ENCODE data around the gene THOC6.
A peak's percentile ranks its signal among the peaks of the same experiment; 100 is the strongest.

The THOC6 gene

DNA sequence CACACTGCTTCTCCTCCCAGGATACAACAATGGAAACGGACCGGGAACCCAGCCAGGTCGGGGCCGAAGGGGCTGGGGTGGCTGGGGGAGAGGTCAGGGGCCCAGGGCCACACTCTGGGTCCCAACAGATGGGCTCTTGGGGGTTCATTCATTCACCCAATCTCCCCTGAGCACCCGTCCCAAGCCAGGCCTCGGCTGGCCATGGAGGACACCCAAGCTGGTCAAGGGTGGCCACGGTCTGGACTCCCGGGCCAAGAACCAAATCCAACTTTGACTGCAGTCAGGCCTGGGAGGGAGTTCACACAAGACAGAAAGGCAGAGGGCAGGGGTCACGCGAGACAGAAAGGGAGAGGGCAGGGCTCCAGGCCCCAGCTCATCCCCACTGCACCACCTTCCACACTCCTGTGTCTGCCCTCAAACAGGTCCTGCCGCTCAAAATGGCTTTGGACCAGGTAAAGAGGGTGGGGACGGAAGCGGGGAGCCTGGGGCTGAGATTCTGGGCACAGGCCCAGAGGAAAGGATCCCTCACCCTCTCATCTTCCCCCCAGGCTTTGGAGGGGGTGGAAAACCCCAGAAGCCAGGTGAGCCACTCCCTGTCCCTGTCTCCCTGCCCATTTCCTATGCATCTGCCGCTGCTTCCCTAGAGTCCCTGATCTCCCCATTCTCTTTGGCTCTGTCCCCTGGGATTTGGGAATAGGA is 31.3 kb upstream of the THOC6 start:
- no peak for DNase-seq

DNA sequence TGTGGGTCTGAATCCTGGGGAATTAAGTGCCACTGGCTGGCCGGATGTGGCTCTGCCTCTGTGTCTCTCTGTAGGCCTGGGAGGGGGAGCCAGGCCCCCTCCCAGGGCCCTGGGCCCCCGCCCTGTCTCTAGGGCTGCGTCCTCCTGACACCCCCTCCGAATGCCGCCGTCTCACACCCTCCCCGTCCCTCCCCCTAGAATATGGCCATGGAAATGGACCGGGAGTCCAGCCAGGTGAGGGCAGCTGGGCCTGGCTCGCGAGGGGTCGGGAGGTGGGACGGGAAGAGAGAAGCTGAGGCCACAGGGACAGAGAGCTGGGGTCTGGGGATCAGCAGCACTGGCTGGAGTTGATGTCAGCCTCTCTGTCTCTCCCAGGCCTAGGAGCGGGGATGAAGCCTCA is 27.5 kb upstream of the THOC6 start:
- DNase-seq = no peak

DNA sequence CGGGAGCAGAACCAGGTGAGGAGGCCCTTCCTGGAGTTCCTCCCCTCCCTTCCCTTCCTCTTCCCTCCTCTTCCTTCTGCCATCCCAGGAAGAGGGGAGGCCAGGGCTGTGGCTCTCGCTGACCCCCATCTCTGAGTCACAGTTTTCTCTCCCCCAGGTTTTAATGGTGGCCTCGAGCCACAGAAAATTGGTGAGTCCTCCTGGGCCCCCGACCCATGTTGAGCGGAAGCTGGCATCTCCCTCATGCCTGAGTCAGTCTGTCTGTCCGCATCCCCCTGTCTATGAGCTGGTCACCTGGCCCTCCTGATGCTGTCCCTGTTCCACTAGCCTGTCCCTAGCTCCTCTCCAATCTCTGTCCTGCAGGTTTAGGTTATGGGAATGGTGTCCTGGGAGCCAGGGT is 23.9 kb upstream of the THOC6 start:
- no peak for DNase-seq

DNA sequence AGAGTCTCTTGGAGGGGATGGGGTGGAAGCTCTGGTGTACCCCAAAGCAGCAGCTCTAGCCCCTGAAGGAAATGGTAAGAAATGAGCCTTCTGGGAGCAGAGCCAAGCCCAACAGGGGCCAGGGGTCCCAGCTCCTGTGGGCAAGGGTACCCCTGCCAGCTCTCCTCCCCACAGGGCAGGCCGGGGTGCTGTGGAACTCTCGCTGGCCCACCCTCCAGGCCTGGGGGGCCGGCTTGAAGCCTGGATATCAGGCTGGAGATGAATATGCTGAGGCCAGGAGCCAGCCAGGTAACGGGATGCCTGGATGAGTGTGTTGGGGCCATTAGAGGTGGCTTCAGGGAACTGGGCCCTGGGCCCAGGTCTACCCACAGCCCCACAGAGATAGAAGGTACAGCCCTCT is 23.3 kb upstream of the THOC6 start:
- DNase-seq = no peak

DNA sequence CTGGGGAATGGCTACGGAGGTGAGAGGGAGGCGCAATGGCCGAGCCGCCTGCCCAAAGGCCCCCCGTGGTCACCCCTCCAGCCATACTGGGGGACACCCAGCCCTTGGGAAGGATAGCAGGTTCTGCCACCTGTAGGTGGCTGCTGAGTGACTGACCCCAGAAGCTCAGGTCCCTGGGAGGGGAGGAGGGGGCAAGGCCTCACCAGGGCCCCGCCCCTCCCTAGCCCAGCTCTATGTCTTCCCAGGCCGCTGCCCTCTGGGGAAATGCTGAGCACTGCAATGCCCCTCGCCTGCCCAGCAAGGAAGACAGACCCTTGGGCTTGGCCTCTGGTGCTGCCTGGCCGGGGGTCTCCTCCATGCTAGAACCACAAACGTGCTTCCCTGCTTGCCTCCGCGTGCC is 22.5 kb upstream of the THOC6 start:
- DNase-seq = no peak

DNA sequence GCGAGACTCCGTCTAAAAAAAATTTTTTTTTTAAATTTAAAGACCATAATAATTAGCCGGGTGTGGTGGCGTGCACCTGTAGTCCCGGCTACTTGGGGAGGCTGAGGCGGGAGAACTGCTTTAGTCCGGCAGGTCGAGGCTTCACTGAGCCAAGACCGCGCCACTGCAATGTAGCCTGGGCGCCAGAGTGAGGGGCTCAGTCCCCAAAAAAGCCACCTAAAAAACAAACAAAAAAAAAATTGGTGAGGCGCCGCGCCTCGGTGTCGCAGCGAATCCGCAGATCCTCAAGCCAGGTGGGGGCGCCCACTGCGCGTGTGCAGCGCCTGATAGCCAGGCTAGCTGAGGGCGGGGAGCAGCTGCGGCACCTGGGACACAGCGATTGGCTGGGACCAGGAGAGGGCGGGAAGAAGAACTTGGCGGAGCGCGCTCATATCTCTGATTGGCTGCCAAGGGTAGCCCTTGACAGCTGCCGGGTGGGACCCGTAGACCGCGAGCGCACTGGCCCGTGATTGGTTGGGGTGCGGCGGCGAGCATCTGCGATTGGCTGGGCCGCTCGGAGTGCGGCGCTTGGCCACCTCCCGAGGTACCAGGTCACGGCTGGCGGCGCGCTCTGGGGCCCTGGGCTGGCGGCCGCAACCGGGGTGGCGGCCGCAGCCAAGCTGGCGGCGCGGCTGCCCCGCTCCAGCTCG is 20.1 kb upstream of the THOC6 start:
- peak; percentile 85 to 86 for DNase-seq

DNA sequence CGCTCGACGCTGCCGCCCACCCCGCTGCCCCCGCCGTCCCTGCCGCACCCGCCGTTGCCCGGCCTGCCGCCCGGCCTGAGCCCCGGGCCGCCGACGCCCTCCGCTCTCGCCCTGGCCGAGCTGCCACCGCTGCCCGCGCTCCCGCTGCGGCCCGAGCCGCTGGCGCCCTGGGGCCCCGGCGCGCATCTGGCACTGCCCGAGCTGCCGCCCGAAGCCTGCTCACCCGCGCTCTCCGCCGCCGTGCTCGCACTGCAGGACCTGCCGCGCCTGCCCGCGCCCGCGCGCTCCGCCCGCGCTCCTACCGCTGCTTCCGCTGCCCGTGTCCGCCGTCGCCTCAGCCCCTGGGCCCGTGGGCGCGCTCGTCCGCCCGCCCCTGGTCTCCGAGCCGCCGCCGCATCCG is 19.5 kb upstream of the THOC6 start:
- no peak for DNase-seq

DNA sequence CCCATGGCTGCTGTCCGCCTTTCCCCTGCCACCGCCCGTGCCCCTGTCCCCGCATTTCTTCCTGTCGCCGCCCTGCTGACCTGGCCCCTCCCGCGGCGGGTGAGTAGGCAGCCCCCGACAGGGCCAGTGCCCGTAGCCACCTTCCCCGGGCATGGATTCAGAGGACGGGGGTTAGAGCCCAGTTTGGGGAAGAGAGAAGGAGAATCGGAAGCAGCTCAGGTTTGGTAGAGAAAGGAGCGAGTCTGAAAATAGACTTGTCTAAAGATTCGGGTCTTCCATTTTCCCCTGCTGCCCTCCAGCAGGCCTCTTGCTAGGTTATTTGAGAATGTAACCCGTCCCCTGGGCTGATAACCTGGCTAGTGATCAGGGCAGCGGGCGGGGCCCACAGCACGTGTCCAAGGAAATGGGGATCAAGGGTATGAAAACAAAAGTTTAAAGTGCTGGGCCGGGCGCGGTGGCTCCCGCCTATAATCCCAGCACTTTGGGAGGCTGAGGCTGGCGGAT is 19.0 kb upstream of the THOC6 start:
- peak in 1 of 2 experiments; percentile 2 for DNase-seq

DNA sequence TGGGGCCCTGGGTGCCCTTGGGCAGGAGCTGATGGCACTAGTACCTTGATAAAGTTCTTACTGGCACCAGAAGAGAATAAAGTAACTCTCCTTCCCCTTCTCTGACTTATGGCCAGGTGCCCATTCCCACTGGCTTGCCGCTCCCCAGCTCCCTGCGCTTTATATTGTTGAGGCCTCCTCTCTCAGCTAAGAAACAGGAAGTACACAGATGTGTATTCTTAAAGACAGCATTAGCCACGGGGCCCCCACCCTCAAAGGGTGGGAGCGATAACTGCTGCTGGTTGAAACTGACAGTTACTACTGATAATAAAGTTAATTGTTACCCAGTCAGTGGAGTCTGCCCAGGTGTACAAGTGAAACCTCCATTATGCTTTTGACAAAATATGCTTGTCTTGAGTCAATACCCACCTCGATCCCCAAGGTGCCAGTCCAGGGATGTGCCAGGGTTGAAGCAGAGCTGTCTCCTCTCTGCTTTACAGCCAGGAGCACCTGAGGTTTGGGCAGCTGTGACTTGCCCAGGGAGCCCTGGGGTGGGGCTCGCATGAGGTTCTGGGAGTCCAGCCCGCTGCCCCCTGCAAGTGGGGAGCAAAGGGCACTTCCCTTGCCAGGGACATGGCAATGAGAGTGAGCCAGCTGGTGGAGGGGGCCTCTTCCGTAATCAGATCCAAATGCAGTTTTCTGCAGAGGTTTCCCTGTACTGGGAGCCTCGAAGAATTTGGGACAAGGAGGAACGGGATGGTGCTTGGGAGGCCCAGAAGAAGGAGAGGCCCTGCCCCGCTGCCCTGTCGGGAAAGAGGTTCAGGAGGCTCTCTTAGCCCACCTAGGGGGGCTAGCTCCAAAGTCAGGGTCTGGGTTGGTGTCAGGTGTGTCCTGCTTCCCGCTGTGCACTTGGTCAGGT is 16.5 kb upstream of the THOC6 start:
- peak; percentile 27 to 46 for DNase-seq

DNA sequence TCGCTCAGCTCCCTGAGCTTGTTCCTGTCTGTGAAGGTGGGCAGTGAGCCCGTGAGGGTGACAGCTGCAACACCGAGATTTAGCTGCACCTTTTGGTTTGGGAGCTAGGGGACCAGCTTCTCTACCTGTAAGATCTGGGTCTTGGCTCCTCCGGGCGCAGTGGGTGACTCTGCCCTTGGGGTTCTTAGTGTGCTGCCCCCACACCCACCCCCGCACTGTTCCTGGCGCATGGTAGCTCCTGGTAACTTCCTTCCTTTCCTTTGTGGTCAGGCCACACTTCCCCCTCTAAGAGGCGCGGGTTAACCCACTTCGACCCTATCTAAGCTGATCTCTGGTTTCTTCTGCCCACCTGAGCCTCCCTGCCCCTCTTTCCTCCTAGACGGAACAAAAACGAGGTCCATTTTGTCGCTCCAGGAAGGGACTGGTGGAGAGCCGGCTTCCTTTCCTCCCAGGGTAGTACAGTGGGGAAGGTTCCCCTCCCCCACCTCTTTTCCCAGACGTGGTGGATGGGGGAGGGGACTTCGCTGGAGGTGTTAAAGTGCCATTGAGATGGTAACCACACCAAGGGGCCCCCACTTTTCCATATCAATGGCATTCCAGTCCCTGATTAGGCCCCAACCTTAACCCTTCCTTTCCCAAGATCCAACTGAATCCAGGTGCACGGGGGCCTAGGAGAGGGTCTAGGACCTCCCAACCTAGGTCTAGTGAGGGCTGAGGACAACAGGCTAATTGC is 15.7 kb upstream of the THOC6 start:
- peak; percentile 16 to 43 for DNase-seq

DNA sequence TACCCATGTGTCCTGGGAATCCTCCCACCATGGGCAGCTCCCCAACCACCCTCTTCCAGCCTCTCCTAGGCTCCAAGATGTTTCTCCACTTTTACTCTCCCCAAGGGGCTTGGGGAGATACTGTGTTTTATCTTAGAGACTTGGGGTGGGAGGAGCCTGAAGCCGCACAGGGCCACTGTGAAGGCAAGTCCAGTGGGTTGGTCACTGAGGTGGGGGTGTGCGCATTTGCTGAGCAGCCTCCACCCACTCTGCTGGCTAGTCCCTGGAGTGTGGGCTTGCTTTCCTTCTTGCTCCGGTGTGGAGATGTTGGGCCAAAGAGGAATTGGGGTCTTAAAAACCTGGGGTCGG is 15.2 kb upstream of the THOC6 start:
- DNase-seq = no peak

DNA sequence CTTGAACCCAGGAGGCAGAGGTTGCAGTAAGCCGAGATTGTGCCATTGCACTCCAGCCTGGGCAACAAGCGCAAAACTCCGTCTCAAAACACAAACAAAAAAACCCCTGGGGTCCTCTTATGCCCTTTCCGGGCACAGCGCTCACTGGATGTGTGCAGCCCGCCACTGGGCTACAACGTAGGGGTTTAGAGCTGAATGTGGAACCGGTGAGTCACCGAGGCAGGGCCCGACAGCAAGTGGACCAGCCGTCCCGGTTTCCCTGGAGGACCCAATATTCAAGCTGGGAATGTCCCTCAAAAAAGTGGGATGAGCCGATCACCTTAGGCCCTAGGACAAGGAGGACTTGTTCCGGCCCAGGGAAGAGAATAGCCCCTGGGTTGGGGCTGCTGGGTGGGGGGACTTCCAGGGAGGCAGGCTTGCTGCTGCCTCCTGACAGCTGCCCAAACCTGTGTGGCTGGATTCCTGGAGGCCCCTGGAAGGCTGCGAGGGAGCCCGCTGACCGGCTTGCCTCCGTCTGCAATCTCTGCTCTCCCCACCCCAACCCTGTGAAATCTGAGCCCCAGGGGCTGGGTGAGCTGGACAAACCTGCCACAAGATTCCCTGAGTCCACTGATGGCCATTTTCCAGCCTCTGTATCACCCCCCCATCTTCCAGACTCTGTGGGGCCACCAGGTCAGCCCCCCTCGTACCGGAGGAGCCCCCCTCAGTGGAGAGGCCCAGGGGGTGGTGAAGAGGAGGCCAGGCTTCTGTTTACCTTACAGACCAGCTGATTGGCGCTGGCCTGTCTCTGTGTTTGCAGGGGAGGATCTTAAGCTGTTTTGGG is 14.1 kb upstream of the THOC6 start:
- no peak for DNase-seq

DNA sequence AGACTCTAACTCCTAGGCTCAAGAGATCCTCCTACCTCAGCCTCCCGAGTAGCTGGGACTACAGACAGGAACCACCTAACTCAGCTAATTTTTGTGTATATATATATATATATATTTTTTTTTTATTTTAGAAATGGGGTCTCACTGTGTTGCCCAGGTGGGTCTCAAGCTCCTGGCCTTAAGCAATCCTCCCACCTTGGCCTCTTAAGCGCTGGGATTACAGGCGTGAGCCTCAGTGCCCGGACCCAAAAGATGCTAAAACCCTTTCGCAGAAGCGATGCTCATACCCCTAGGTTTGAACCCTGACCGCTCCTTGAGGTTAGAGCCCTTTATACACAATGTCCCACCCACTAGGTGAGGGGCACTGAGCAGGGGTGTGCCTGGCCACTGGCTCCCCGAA is 13.3 kb upstream of the THOC6 start:
- no peak for DNase-seq

DNA sequence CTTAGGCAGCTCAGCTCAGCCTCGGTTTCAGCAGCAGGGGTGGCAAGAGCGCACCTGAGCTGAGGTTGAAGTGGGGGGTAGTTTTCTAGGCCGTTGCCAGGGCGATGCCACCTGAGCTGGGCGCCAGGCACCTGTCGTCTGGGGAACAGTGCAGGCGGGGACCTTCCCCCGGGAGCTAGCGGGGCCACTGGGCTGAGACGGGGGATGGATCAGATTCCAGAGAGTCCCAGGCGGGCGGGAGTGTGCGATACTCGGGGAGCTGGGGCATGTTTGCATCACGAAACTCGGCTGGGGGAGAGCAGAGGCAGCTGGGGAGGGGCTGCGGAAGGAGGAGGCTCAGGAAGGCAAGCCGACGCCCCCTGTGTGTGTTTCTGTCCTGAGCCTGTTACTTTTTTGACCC is 11.6 kb upstream of the THOC6 start:
- no peak for DNase-seq

DNA sequence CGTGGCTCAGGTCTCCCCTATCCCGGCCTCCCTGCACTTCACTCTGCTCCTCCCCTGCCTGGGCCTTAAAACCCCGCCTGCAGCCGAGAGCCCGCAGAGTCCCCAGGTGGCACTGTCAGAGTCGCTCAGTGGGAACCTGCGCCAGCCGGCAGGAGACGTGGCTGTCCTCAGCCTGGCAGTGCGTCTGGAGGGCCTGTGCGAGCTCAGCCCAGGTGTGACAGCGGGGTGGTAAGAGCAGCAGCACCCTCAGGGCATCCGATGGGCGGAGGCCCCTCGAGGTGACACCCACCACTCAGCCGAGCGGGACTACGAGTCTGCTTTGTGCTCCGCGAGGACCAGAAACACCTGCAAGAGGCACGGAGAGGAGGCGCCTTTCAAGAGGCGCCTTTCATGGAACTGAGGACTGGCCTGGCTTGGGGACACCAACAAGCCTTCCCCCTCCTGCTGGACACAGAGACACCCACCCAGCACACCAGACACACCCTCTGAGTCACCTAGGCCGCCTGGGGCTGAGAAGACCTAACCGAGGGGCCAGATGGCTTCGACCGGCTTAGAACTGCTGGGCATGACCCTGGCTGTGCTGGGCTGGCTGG is 10.9 kb upstream of the THOC6 start, which contains the start of gene CLDN9:
TSS of gene CLDN9 (plus strand) at position 96 of the 593 bp plus-strand sequence. CDS start at position 536, 440 bp downstream.
- DNase-seq = no peak

DNA sequence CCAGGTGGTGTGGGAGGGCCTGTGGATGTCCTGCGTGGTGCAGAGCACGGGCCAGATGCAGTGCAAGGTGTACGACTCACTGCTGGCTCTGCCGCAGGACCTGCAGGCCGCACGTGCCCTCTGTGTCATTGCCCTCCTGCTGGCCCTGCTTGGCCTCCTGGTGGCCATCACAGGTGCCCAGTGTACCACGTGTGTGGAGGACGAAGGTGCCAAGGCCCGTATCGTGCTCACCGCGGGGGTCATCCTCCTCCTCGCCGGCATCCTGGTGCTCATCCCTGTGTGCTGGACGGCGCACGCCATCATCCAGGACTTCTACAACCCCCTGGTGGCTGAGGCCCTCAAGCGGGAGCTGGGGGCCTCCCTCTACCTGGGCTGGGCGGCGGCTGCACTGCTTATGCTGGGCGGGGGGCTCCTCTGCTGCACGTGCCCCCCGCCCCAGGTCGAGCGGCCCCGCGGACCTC is 10.3 kb upstream of the THOC6 start:
- DNase-seq = no peak

DNA sequence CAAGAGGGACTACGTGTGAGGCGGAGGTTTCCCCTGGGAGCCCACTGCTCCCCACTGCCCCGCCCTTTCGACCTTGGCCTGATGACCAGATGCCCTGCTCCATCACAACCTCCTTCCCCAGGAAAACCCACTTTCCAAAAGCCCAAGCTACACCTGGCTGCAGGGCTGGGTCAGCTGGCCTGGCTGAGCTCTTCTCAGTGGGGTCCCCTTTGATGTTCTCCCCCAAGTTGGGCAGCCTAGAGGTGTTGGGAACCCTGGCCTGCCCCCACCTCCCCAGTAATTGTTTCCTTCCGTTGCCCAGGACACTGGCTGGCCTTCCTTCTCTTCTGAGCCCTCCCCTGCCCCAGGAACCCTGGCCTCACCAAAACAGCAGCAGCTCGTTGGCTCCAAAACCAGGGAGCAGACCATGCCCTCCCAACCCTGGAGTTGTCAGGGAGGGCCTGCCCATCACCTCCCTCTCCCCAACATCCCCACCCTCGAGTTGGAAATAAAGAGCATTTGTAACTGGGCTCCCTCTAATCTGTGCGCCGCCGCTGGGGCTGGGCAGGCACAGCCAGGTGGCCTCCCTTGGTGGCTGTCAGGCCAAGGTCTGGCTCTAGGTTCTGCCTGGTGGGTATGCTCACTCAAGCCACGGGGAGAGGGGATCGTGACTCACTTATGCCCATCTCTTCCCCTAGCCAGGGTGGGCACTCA is 9.7 kb upstream of the THOC6 start:
- no peak for DNase-seq

DNA sequence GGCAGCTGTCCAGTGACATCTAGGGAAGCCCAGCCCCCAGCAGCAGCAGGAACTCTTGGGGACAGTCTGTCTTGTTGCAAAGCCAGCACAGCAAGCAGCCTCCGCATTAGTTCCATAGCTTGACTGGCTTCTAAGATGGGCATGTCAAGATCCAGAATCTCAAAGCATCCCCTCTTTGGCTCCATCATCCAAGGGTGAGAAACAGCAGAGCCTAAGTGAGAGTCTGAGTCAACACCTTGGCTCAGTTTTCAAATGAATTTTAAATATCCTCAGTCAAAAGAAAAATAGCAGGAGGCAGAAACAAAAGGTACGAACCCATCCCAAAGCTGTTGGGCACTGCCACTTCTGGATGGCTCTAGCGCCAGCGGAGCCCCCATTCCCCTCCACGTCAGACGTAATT is 8.9 kb upstream of the THOC6 start:
- no peak for DNase-seq

DNA sequence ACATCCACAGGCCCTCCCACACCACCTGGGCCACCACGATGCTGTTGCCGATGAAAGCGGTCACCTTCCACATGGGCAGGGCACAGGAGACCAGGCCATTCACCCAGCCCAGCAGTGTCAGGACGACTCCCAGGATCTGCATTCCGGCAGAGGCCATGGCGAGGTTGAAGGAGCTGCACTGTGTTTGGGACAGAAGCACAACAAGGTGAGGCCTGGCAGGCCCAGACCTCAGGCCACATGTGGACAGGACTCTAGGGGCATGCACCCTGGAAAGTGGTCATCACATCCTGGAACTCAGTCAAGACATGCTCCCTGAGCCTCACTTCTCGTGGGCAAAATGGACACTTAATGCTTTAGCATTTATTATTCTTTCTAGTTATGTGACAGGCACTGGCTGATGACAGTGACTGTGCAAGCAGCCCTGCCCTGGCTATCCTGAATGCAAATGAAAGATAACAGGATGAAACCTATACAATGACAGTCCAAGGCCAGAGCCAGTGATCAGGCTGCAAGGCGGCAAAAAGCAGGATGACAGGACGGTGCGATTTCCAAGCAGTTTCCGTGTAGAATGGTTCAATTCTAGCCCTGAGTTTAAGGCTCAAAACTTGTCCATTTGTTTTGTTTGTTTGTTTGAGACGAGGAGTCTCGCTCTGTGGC is 7.8 kb upstream of the THOC6 start:
- no peak for DNase-seq

DNA sequence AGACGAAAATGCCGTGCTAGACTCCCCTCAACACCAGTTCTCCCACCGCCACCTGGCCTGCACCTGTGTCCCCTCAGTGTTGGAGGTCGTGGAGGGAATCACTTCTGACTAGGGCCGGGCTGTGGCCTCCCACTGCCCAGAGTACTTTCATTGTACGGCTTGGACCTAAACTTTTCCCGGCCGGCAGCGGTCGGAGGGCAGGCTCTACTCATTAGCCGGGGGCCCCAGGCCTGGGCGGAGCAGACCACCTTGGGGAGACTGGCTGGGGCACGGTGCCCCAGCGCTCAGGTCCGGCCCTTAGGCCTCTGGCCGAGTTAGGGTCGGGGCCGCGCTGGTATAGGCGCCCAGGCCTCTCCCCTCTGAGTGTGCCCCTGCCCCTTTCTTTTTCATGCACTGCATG is 6.5 kb upstream of the THOC6 start:
- no peak for DNase-seq

Data from Kasumi-1 (cell line).